Coronary artery (tissue), 2 donors: ENCODE data around the gene DTNB.
"Not testable (repeated sequence)": the region's sequence is repeated elsewhere in the genome, so short reads cannot be mapped to it uniquely, and the experiment has no call there.

Experiments used
- DNase-seq: peaks from one replicate; pipeline ENCODE4 v3.0.0-alpha.2; 2017; ENCODE audit warnings: low spot score
- H3K27ac ChIP-seq, 2 donors: fragments of 200-600 bp; sonication (generic); one replicate each; pipeline ENCODE4 v1.5.1; 2016 to 2019
- H3K4me3 ChIP-seq: fragments of 200-600 bp; sonication (generic); 2 replicates; pipeline ENCODE4 v1.5.1; 2016; ENCODE audit warnings: mild to moderate bottlenecking, moderate library complexity
- CTCF ChIP-seq: fragments of 200-600 bp; sonication (generic); IDR thresholded peaks from one replicate; pipeline ENCODE4 v1.5.1; 2019; ENCODE audit warnings: antibody characterized with exemption

Gene DTNB

GRCh38 chr2:25418944-25419677 lies 254.3 kb downstream of the DTNB start:
- no peak for DNase-seq
- no peak overlapping the region for H3K27ac ChIP-seq
- H3K4me3 ChIP-seq, result no peak overlapping the region
- no peak for TF ChIP-seq CTCF

- DNase-seq, result no peak
- H3K27ac ChIP-seq, result no peak overlapping the region
- no peak overlapping the region for H3K4me3 ChIP-seq
- no peak for TF ChIP-seq CTCF
Observed at GRCh38 chr2:25417715-25418369, 255.5 kb downstream of the DTNB start.

GRCh38 chr2:25416674-25417073 lies 256.7 kb downstream of the DTNB start:
- H3K4me3 ChIP-seq, result no peak overlapping the region
- TF ChIP-seq CTCF, result no peak
- no peak for DNase-seq
- H3K27ac ChIP-seq, result no peak overlapping the region

- Histone ChIP-seq H3K27ac (no peak overlapping the region), H3K4me3 (no peak overlapping the region)
- no peak for DNase-seq
- TF ChIP-seq CTCF, result no peak
Observed at GRCh38 chr2:25414781-25415180, 258.6 kb downstream of the DTNB start.

GRCh38 chr2:25413409-25413808 lies 260.0 kb downstream of the DTNB start:
- not testable (repeated sequence) for H3K27ac ChIP-seq, DNase-seq, H3K4me3 ChIP-seq

GRCh38 chr2:25411753-25412152 lies 261.6 kb downstream of the DTNB start:
- DNase-seq, result no peak
- Histone ChIP-seq H3K27ac (no peak overlapping the region), H3K4me3 (no peak overlapping the region)
- TF ChIP-seq CTCF, result no peak

- TF ChIP-seq CTCF, result no peak
- no peak overlapping the region for H3K27ac ChIP-seq
- H3K4me3 ChIP-seq, result no peak overlapping the region
- no peak for DNase-seq
Observed at GRCh38 chr2:25411281-25411680, 262.1 kb downstream of the DTNB start.
